H1 (cell line): ENCODE measurements around the gene TFEC. TPM values are rescaled to one million over a fixed set of nuclear protein-coding genes. Genes with fewer than 3 reads are reported as not detected.

Experiments used
- CTCF ChIA-PET: fragments of 300-600 bp; sonication (Branson Sonifier 250); formaldehyde crosslinking; loops from one replicate; lab custom pipeline; 2021; ENCODE audit not compliant: partially characterized antibody; lab: Charles Lee
- POLR2A ChIA-PET: fragments of 300-600 bp; sonication (Branson Sonifier 250); formaldehyde crosslinking; loops from one replicate; lab custom pipeline; 2021; ENCODE audit warnings: inconsistent platforms; ENCODE audit not compliant: partially characterized antibody; lab: Charles Lee
- DNase-seq, 2 experiments: peaks; one replicate each; pipeline versions ENCODE4 v3.0.0 to v3.0.0-alpha.2; 2010 to 2022; ENCODE audit warnings: low spot score in 2 of 2, low read depth in 1 of 2, mixed read lengths in 1 of 2
- FAIRE-seq: peaks from 2 replicates; lab custom pipeline; 2011; peaks lifted over from hg19 to GRCh38; lab: Jason Lieb, UNC
- H2AFZ ChIP-seq: 2 replicates; pipeline ENCODE4 v1.8.1; 2012; ENCODE audit warnings: low read length, inconsistent platforms
- H2AK5ac ChIP-seq: 2 replicates; pipeline ENCODE4 v1.6.1; 2013; ENCODE audit warnings: low read depth, low read length
- H2BK120ac ChIP-seq: replicated peaks from 2 replicates; pipeline ENCODE3; 2013; ENCODE audit warnings: low read depth, low read length, inconsistent platforms
- H2BK12ac ChIP-seq: 2 replicates; pipeline ENCODE4 v1.6.1; 2013; ENCODE audit warnings: low read depth, low read length
- H2BK15ac ChIP-seq: 2 replicates; pipeline ENCODE4 v1.6.1; 2013; ENCODE audit warnings: low read length
- H2BK20ac ChIP-seq: 2 replicates; pipeline ENCODE4 v1.6.1; 2013; ENCODE audit warnings: low read length
- H2BK5ac ChIP-seq: 2 replicates; pipeline ENCODE4 v1.6.1; 2013; ENCODE audit warnings: low read depth, low read length
- H3K14ac ChIP-seq: 2 replicates; pipeline ENCODE4 v1.6.1; 2013; ENCODE audit warnings: inconsistent platforms; ENCODE audit not compliant: insufficient read length
- H3K18ac ChIP-seq: 2 replicates; pipeline ENCODE4 v1.6.1; 2013; ENCODE audit warnings: low read length; ENCODE audit errors: extremely low read depth
- H3K23ac ChIP-seq: 2 replicates; pipeline ENCODE4 v1.6.1; 2013; ENCODE audit warnings: inconsistent platforms; ENCODE audit not compliant: insufficient read length
- H3K23me2 ChIP-seq: 2 replicates; pipeline ENCODE4 v1.6.1; 2013; ENCODE audit warnings: low read depth, low read length
- H3K27ac ChIP-seq: 2 replicates; pipeline ENCODE4 v1.6.1; 2011; ENCODE audit warnings: low read depth, low read length, inconsistent platforms
- H3K27me3 ChIP-seq, 4 experiments: replicated peaks in 1 of 4; 1 replicate in 1 of 4; 2 replicates in 3 of 4; pipeline versions ENCODE4 v1.6.1 to v1.8.1; 2011 to 2013; ENCODE audit warnings: low read length in 3 of 4, mild to moderate bottlenecking in 3 of 4, inconsistent platforms in 2 of 4, mixed read lengths in 2 of 4, moderate library complexity in 1 of 4; ENCODE audit not compliant: control insufficient read depth in 3 of 4, insufficient read depth in 3 of 4; ENCODE audit errors: extremely low read depth in 1 of 4
- H3K36me3 ChIP-seq, 4 experiments: 2 replicates each; pipeline versions ENCODE4 v1.6.1 to v1.8.1; 2011 to 2013; ENCODE audit warnings: mild to moderate bottlenecking in 4 of 4, low read length in 3 of 4, moderate library complexity in 2 of 4, control low read depth in 1 of 4, inconsistent platforms in 1 of 4; ENCODE audit not compliant: insufficient read depth in 4 of 4, control insufficient read depth in 2 of 4
- H3K4ac ChIP-seq: replicated peaks from 2 replicates; pipeline ENCODE3; 2013; ENCODE audit warnings: low read length, low read depth, mixed read lengths, inconsistent platforms; ENCODE audit not compliant: insufficient read length
- H3K4me1 ChIP-seq, 4 experiments: replicated peaks in 1 of 4; 1 replicate in 1 of 4; 2 replicates in 3 of 4; pipeline versions ENCODE4 v1.6.1 to v1.8.1; 2011 to 2013; ENCODE audit warnings: low read length in 3 of 4, inconsistent platforms in 2 of 4, mixed read lengths in 1 of 4; ENCODE audit not compliant: insufficient read depth in 4 of 4, control insufficient read depth in 3 of 4
- H3K4me2 ChIP-seq, 2 experiments: 2 replicates each; pipeline versions ENCODE4 v1.6.1 to v1.8.1; 2011 to 2013; ENCODE audit warnings: low read depth in 2 of 2, low read length in 2 of 2, control low read depth in 1 of 2, inconsistent platforms in 1 of 2, mild to moderate bottlenecking in 1 of 2; ENCODE audit not compliant: insufficient read depth in 1 of 2
- H3K4me3 ChIP-seq, 4 experiments: fragments of 200-600, 300-600 bp in 1 of 4; sonication (generic), shearing (Covaris generic), sonication (Bioruptor Twin) in 1 of 4; 2 replicates each; pipeline versions ENCODE4 v1.5.1 to v1.8.1; 2011 to 2016; ENCODE audit warnings: low read length in 4 of 4, low read depth in 3 of 4, control low read depth in 2 of 4, inconsistent platforms in 2 of 4, mild to moderate bottlenecking in 2 of 4, mixed read lengths in 1 of 4, moderate library complexity in 1 of 4; ENCODE audit not compliant: insufficient read depth in 2 of 4; ENCODE audit errors: extremely low read depth in 1 of 4
- H3K56ac ChIP-seq: replicated peaks from 2 replicates; pipeline ENCODE3; 2013; ENCODE audit warnings: low read depth, mild to moderate bottlenecking, mixed read lengths, low read length, inconsistent platforms; ENCODE audit not compliant: insufficient read length
- H3K79me1 ChIP-seq: 2 replicates; pipeline ENCODE4 v1.6.1; 2013; ENCODE audit warnings: low read depth, low read length, control low read depth
- H3K79me2 ChIP-seq, 2 experiments: 2 replicates each; pipeline versions ENCODE4 v1.6.1 to v1.8.1; 2012 to 2013; ENCODE audit warnings: low read length in 2 of 2, mild to moderate bottlenecking in 2 of 2, inconsistent platforms in 1 of 2; ENCODE audit not compliant: insufficient read depth in 2 of 2, control insufficient read depth in 1 of 2
- H3K9ac ChIP-seq, 4 experiments: replicated peaks in 1 of 4; 1 replicate in 1 of 4; 2 replicates in 3 of 4; pipeline versions ENCODE4 v1.6.1 to v1.8.1; 2011 to 2013; ENCODE audit warnings: low read depth in 3 of 4, low read length in 3 of 4, control low read depth in 2 of 4, mild to moderate bottlenecking in 2 of 4, moderate library complexity in 2 of 4, inconsistent platforms in 1 of 4; ENCODE audit errors: extremely low read depth in 1 of 4
- H3K9me3 ChIP-seq, 2 experiments: 2 replicates each; pipeline versions ENCODE4 v1.6.1 to v1.8.1; 2012 to 2013; ENCODE audit warnings: mild to moderate bottlenecking in 2 of 2, moderate library complexity in 2 of 2, control low read depth in 1 of 2, inconsistent platforms in 1 of 2, low read depth in 1 of 2, low read length in 1 of 2, mixed read lengths in 1 of 2; ENCODE audit not compliant: insufficient read depth in 2 of 2
- H4K20me1 ChIP-seq, 2 experiments: replicated peaks in 1 of 2; 2 replicates each; pipeline versions ENCODE3 to v1.8.1; 2011 to 2013; ENCODE audit warnings: inconsistent platforms in 2 of 2, low read length in 2 of 2, mild to moderate bottlenecking in 1 of 2; ENCODE audit not compliant: insufficient read depth in 2 of 2, control insufficient read depth in 1 of 2
- H4K5ac ChIP-seq: 2 replicates; pipeline ENCODE4 v1.6.1; 2013; ENCODE audit warnings: low read length, low read depth, mixed read lengths, inconsistent platforms; ENCODE audit not compliant: insufficient read length
- H4K8ac ChIP-seq: 2 replicates; pipeline ENCODE4 v1.8.0; 2013; ENCODE audit warnings: mild to moderate bottlenecking, moderate library complexity, low read length, inconsistent platforms; ENCODE audit not compliant: insufficient read depth; ENCODE audit errors: extremely low read depth
- H4K91ac ChIP-seq: replicated peaks from 2 replicates; pipeline ENCODE3; 2013; ENCODE audit warnings: low read length, mixed read lengths, inconsistent platforms; ENCODE audit not compliant: insufficient read length
- ATF3 ChIP-seq: IDR thresholded peaks from 2 replicates; pipeline ENCODE4 v1.6.1; 2011; ENCODE audit warnings: low read depth, mild to moderate bottlenecking, low read length; ENCODE audit not compliant: insufficient read depth
- EZH2 ChIP-seq: fragments of 200-600 bp; sonication (generic); IDR thresholded peaks from 2 replicates; pipeline ENCODE4 v1.7.1; 2012; ENCODE audit warnings: low read depth, mild to moderate bottlenecking, moderate library complexity, low read length, inconsistent platforms; ENCODE audit not compliant: severe bottlenecking
- GTF2F1 ChIP-seq: IDR thresholded peaks from 2 replicates; pipeline ENCODE4 v1.6.1; 2012; ENCODE audit warnings: low read depth, low read length, improper control_type of control experiment, borderline replicate concordance
- JUND ChIP-seq: IDR thresholded peaks from 2 replicates; pipeline ENCODE4 v1.6.1; 2011; ENCODE audit warnings: mild to moderate bottlenecking, improper control_type of control experiment, low read length
- RBBP5 ChIP-seq: IDR thresholded peaks from 2 replicates; pipeline ENCODE4 v1.7.1; 2012; ENCODE audit warnings: low read depth, mild to moderate bottlenecking, inconsistent platforms, low read length, moderate library complexity, borderline replicate concordance
- polyA plus RNA-seq, 7 experiments: library from polyadenylated mRNA; depleted of rRNA in 3 of 7; stranded (reverse) in 5 of 7; unstranded in 2 of 7; fragments of >200 nt in 5 of 7; fragments of 200-250 nt in 2 of 7; gene quantifications; 1 replicate in 5 of 7; 2 replicates in 1 of 7; 4 replicates in 1 of 7; pipeline versions ENCODE4 v1.2.1 to v1.2.3, GENCODE V29; 2011 to 2013; ENCODE audit warnings: missing spikeins in 2 of 7, mixed read lengths in 2 of 7
- total RNA-seq: library from RNA; stranded (reverse); fragmentation: NEBNext Ultra II Directional; extraction: Animal tissue kit (Norgen Biotek cat#: 25700); gene quantifications from 2 replicates; pipeline ENCODE4 v1.2.1, GENCODE V29; 2021
- TF ChIP-seq, protein P1 (sequence below): IDR thresholded peaks from 2 replicates; pipeline ENCODE4 v1.6.1; 2012; ENCODE audit warnings: inconsistent platforms

TFEC gene
- total and polyA plus RNA-seq, 2 of the 8 experiments (the other 6 are each of a cell fraction or from before 2014, with no cell fraction given): not detected

DNA sequence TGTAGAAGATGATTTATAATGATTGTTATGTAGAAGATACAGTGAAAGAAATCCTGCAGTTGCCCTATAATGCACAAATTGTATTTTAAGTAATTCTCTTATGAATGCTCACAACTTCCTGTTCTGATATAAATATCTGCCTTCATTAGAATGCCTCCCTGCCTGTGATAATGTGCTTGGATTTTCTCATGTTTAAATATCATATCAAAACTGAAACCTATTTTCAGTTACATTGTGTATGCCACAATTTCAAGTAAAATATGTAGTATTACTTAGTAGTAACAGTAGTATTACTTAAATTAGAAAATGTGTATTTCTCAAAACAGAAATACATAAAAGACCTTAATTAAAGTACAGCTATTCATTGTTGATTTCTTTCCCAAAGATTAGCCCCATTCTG is 41.1 kb upstream of the TFEC start:
- FAIRE-seq (no peak), DNase-seq (no peak)
- no peak overlapping the region for H3K4me2 ChIP-seq
- no peak overlapping the region for H2BK12ac ChIP-seq
- no peaks in the 10 kb centered on the region for H4K20me1 ChIP-seq
- no peak overlapping the region for H2BK15ac ChIP-seq
- H4K8ac ChIP-seq: no peak overlapping the region
- POLR2A ChIA-PET: no interaction called here
- no peak overlapping the region for H3K27ac ChIP-seq
- no peaks in the 10 kb centered on the region for H3K4me1 ChIP-seq
- no peak overlapping the region for H3K14ac ChIP-seq
- no peak overlapping the region for H4K5ac ChIP-seq
- no peak overlapping the region for H2BK20ac ChIP-seq
- no peak overlapping the region for H3K4ac ChIP-seq
- no peak overlapping the region for H3K56ac ChIP-seq
- no peak overlapping the region for H3K18ac ChIP-seq
- H2AFZ ChIP-seq: no peak overlapping the region
- no peak overlapping the region for H2BK120ac ChIP-seq
- H4K91ac ChIP-seq: no peak overlapping the region
- H3K9me3 ChIP-seq: no peaks in the 10 kb centered on the region
- no peaks in the 10 kb centered on the region for H3K79me1 ChIP-seq
- no peaks in the 10 kb centered on the region for H3K79me2 ChIP-seq
- CTCF ChIA-PET: no interaction called here
- H2BK5ac ChIP-seq: no peak overlapping the region
- H3K9ac ChIP-seq: no peak overlapping the region
- no peak overlapping the region for H3K23ac ChIP-seq
- no peaks in the 10 kb centered on the region for H3K27me3 ChIP-seq
- no peaks in the 10 kb centered on the region for H3K23me2 ChIP-seq
- no peaks in the 10 kb centered on the region for H3K36me3 ChIP-seq
- H3K4me3 ChIP-seq: no peak overlapping the region
- no peak overlapping the region for H2AK5ac ChIP-seq
- TF ChIP-seq, protein P1, sequence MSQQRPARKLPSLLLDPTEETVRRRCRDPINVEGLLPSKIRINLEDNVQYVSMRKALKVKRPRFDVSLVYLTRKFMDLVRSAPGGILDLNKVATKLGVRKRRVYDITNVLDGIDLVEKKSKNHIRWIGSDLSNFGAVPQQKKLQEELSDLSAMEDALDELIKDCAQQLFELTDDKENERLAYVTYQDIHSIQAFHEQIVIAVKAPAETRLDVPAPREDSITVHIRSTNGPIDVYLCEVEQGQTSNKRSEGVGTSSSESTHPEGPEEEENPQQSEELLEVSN: no peak
- TF ChIP-seq RBBP5: no peak
- TF ChIP-seq EZH2: no peak
- no peak for TF ChIP-seq ATF3
- TF ChIP-seq JUND: no peak
- TF ChIP-seq GTF2F1: no peak
